ENCODE results near the gene KCNN3. TPM values are rescaled to one million over a fixed set of nuclear protein-coding genes. Genes with fewer than 3 reads are reported as not detected.

KCNN3 gene
- total RNA-seq, 1 donor from 2014 or later = 4.3 TPM

GRCh38 chr1:154891452-154891851 lies 21.4 kb upstream of the KCNN3 start:
- Histone ChIP-seq H3K4me3 (no peak overlapping the region), H3F3A (ENCODE audit: low read depth) (no peaks in the 10 kb centered on the region), H2AFZ (replicated peaks) (no peak overlapping the region), H4K20me1 (ENCODE audit: low read depth) (no peaks in the 10 kb centered on the region), H3K4me1 (peaks cover 3% of the 10 kb centered on the region), H3K9me3 (ENCODE audit: low read depth) (no peaks in the 10 kb centered on the region), H3K79me2 (ENCODE audit: low read depth) (no peaks in the 10 kb centered on the region), H3K27me3 (no peaks in the 10 kb centered on the region), H3K36me3 (no peaks in the 10 kb centered on the region), H3K27ac (no peak overlapping the region), H3K9ac (no peak overlapping the region), H3K4me2 (no peak overlapping the region)
- TF ChIP-seq EZH2phosphoT487 (IDR thresholded peaks at IDR 0.05) = no peak
- TF ChIP-seq CTCF (IDR thresholded peaks at IDR 0.05) = no peak
- TF ChIP-seq EZH2 (IDR thresholded peaks at IDR 0.05) = no peak
- no peak overlapping the region for H3K27ac Mint-ChIP-seq
- no peaks in the 10 kb centered on the region for H3K36me3 Mint-ChIP-seq
- peaks cover 7% of the 10 kb centered on the region for H3K27me3 Mint-ChIP-seq (ENCODE audit: insufficient read depth, low read depth)
- H3K4me1 Mint-ChIP-seq = peaks cover 17% of the 10 kb centered on the region
- no peak for DNase-seq (ENCODE audit: low spot score)
- no peaks in the 10 kb centered on the region for H3K9me3 Mint-ChIP-seq
- no peak overlapping the region for H3K4me3 Mint-ChIP-seq

- DNase-seq (ENCODE audit: low spot score) = no peak
Observed at GRCh38 chr1:154888757-154889156, 18.7 kb upstream of the KCNN3 start.

GRCh38 chr1:154886281-154887015 lies 16.4 kb upstream of the KCNN3 start:
- H3K9me3 ChIP-seq (ENCODE audit: low read depth) = no peaks in the 10 kb centered on the region
- no peaks in the 10 kb centered on the region for H3K36me3 Mint-ChIP-seq
- H4K20me1 ChIP-seq (ENCODE audit: low read depth) = no peaks in the 10 kb centered on the region
- no peak overlapping the region for H3K9ac ChIP-seq
- H3K9me3 Mint-ChIP-seq = no peaks in the 10 kb centered on the region
- H3K4me2 ChIP-seq = no peak overlapping the region
- no peak overlapping the region for H3K4me3 Mint-ChIP-seq
- no peak overlapping the region for H3K27ac Mint-ChIP-seq
- H3K27me3 Mint-ChIP-seq (ENCODE audit: insufficient read depth, low read depth) = peaks cover 4% of the 10 kb centered on the region
- H2AFZ ChIP-seq (replicated peaks) = no peak overlapping the region
- no peak overlapping the region for H3K27ac ChIP-seq
- DNase-seq (ENCODE audit: low spot score) = no peak
- peaks cover 29% of the 10 kb centered on the region for H3K4me1 Mint-ChIP-seq
- no peaks in the 10 kb centered on the region for H3K27me3 ChIP-seq
- no peaks in the 10 kb centered on the region for H3F3A ChIP-seq (ENCODE audit: low read depth)
- H3K4me3 ChIP-seq = no peak overlapping the region
- no peaks in the 10 kb centered on the region for H3K36me3 ChIP-seq
- H3K79me2 ChIP-seq (ENCODE audit: low read depth) = no peaks in the 10 kb centered on the region
- H3K4me1 ChIP-seq = peaks cover 5% of the 10 kb centered on the region
- TF ChIP-seq EZH2 (IDR thresholded peaks at IDR 0.05) (no peak), CTCF (IDR thresholded peaks at IDR 0.05) (no peak), EZH2phosphoT487 (IDR thresholded peaks at IDR 0.05) (no peak)

More at GRCh38 chr1:154888757-154889156, 18.7 kb upstream of the KCNN3 start:
- Histone ChIP-seq H3K4me3 (no peak overlapping the region), H4K20me1 (ENCODE audit: low read depth) (no peaks in the 10 kb centered on the region), H3K27ac (no peak overlapping the region), H3K79me2 (ENCODE audit: low read depth) (no peaks in the 10 kb centered on the region), H3K36me3 (no peaks in the 10 kb centered on the region), H3K4me2 (no peak overlapping the region), H2AFZ (replicated peaks) (no peak overlapping the region), H3F3A (ENCODE audit: low read depth) (no peaks in the 10 kb centered on the region), H3K4me1 (no peaks in the 10 kb centered on the region), H3K9ac (no peak overlapping the region), H3K9me3 (ENCODE audit: low read depth) (no peaks in the 10 kb centered on the region), H3K27me3 (no peaks in the 10 kb centered on the region)
- H3K27me3 Mint-ChIP-seq (ENCODE audit: insufficient read depth, low read depth) = peaks cover 4% of the 10 kb centered on the region
- H3K27ac Mint-ChIP-seq = no peak overlapping the region
- TF ChIP-seq EZH2 (IDR thresholded peaks at IDR 0.05) (no peak), CTCF (IDR thresholded peaks at IDR 0.05) (no peak), EZH2phosphoT487 (IDR thresholded peaks at IDR 0.05) (no peak)
- peaks cover 18% of the 10 kb centered on the region for H3K4me1 Mint-ChIP-seq
- H3K36me3 Mint-ChIP-seq = no peaks in the 10 kb centered on the region
- no peaks in the 10 kb centered on the region for H3K9me3 Mint-ChIP-seq
- H3K4me3 Mint-ChIP-seq = no peak overlapping the region
